ENCODE data around the gene TIFAB. TPM values are rescaled to one million over a fixed set of nuclear protein-coding genes. Genes with fewer than 3 reads are reported as not detected.

Gene TIFAB
- polyA plus RNA-seq, 1 donor = 1.4 TPM

DNA sequence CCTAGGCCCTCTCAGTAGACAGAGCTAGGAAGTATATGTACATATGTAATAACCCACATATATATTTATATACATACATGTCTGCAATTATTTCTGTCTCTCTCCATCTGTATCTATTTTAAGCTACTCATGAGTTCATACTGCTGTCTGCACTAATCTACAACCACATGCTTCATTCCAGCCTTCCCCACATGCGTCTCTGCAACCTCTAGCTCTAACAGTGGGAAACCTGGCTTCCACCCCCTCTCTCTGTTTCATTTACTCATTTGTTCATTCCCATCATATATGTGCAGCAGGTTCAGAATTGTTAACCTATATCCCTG, 28.3 kb downstream of the TIFAB start:
- no peak for DNase-seq
- Histone ChIP-seq H3K27ac (ENCODE audit: low read length) (peak overlapping the region; percentile 25), H3K9me3 (ENCODE audit: control insufficient read depth, low read depth, low read length) (peaks cover 12% of the 10 kb centered on the region), H3K27me3 (ENCODE audit: control insufficient read depth, insufficient read depth, low read length) (no peaks in the 10 kb centered on the region), H3K4me3 (ENCODE audit: low read length) (no peak overlapping the region), H3K4me1 (ENCODE audit: control insufficient read depth, insufficient read depth, low read length) (peaks cover 28% of the 10 kb centered on the region), H3K36me3 (ENCODE audit: control insufficient read depth, insufficient read depth, low read length) (no peaks in the 10 kb centered on the region)
- WGBS (ENCODE audit: insufficient coverage, low lambda C conversion rate) = 100% methylated on average over 1 of the region's 1 CpG

- Histone ChIP-seq H3K27me3 (ENCODE audit: control insufficient read depth, insufficient read depth, low read length) (no peaks in the 10 kb centered on the region), H3K4me3 (ENCODE audit: low read length) (no peak overlapping the region), H3K36me3 (ENCODE audit: control insufficient read depth, insufficient read depth, low read length) (no peaks in the 10 kb centered on the region), H3K27ac (ENCODE audit: low read length) (peak overlapping the region; percentile 25), H3K9me3 (ENCODE audit: control insufficient read depth, low read depth, low read length) (peaks cover 8% of the 10 kb centered on the region), H3K4me1 (ENCODE audit: control insufficient read depth, insufficient read depth, low read length) (peaks cover 28% of the 10 kb centered on the region)
- peak; percentile 55 to 57 for DNase-seq
- WGBS (ENCODE audit: insufficient coverage, low lambda C conversion rate) = 8% methylated on average over 2 of the region's 7 CpGs
Measured at GRCh38 chr5:135423146-135423845, 28.9 kb downstream of the TIFAB start.

GRCh38 chr5:135422419-135422818, 29.7 kb downstream of the TIFAB start:
- Histone ChIP-seq H3K27ac (ENCODE audit: low read length) (no peak overlapping the region), H3K27me3 (ENCODE audit: control insufficient read depth, insufficient read depth, low read length) (no peaks in the 10 kb centered on the region), H3K9me3 (ENCODE audit: control insufficient read depth, low read depth, low read length) (peaks cover 3% of the 10 kb centered on the region), H3K36me3 (ENCODE audit: control insufficient read depth, insufficient read depth, low read length) (no peaks in the 10 kb centered on the region), H3K4me1 (ENCODE audit: control insufficient read depth, insufficient read depth, low read length) (peaks cover 28% of the 10 kb centered on the region), H3K4me3 (ENCODE audit: low read length) (no peak overlapping the region)
- DNase-seq = no peak

GRCh38 chr5:135417083-135417482, 35.1 kb downstream of the TIFAB start:
- H3K9me3 ChIP-seq (ENCODE audit: control insufficient read depth, low read depth, low read length) = peaks cover 3% of the 10 kb centered on the region
- no peaks in the 10 kb centered on the region for H3K4me1 ChIP-seq (ENCODE audit: control insufficient read depth, insufficient read depth, low read length)
- no peaks in the 10 kb centered on the region for H3K27me3 ChIP-seq (ENCODE audit: control insufficient read depth, insufficient read depth, low read length)
- no peak overlapping the region for H3K27ac ChIP-seq (ENCODE audit: low read length)
- no peaks in the 10 kb centered on the region for H3K36me3 ChIP-seq (ENCODE audit: control insufficient read depth, insufficient read depth, low read length)
- DNase-seq = no peak
- H3K4me3 ChIP-seq (ENCODE audit: low read length) = no peak overlapping the region

- Histone ChIP-seq H3K36me3 (ENCODE audit: control insufficient read depth, insufficient read depth, low read length) (no peaks in the 10 kb centered on the region), H3K27ac (ENCODE audit: low read length) (no peak overlapping the region), H3K4me3 (ENCODE audit: low read length) (no peak overlapping the region), H3K9me3 (ENCODE audit: control insufficient read depth, low read depth, low read length) (peaks cover 10% of the 10 kb centered on the region), H3K27me3 (ENCODE audit: control insufficient read depth, insufficient read depth, low read length) (no peaks in the 10 kb centered on the region), H3K4me1 (ENCODE audit: control insufficient read depth, insufficient read depth, low read length) (peaks cover 10% of the 10 kb centered on the region)
- WGBS (ENCODE audit: insufficient coverage, low lambda C conversion rate) = no CpG with 5 or more reads among the region's 2 CpGs
- no peak for DNase-seq
Measured at GRCh38 chr5:135405082-135405481, 47.1 kb downstream of the TIFAB start.

GRCh38 chr5:135402031-135402430, 50.1 kb downstream of the TIFAB start:
- Histone ChIP-seq H3K27me3 (ENCODE audit: control insufficient read depth, insufficient read depth, low read length) (no peaks in the 10 kb centered on the region), H3K36me3 (ENCODE audit: control insufficient read depth, insufficient read depth, low read length) (no peaks in the 10 kb centered on the region), H3K27ac (ENCODE audit: low read length) (no peak overlapping the region), H3K9me3 (ENCODE audit: control insufficient read depth, low read depth, low read length) (no peaks in the 10 kb centered on the region), H3K4me3 (ENCODE audit: low read length) (no peak overlapping the region), H3K4me1 (ENCODE audit: control insufficient read depth, insufficient read depth, low read length) (peaks cover 22% of the 10 kb centered on the region)
- no peak for DNase-seq
- 88% methylated on average over 1 of the region's 2 CpGs for WGBS (ENCODE audit: insufficient coverage, low lambda C conversion rate)

DNA sequence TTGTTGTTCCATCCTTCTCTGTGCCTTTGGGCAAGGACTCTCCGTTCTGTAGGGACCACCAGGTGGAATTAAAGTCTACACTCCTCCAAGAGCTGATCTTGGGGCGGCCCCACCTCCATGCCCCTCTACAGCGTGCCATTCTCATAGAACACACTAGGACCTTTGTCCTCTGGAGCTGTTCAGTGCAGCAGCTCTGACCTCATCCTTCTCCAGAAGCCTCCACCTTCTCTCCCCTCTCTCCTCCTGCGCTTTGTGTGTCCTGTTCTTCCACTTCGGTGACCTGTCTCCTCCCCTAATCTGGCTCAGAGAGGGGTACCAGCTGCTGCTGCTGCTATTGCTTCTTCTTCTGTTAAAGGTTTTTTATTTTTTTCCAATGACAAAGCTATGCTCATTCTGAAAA, 51.3 kb downstream of the TIFAB start:
- no peaks in the 10 kb centered on the region for H3K9me3 ChIP-seq (ENCODE audit: control insufficient read depth, low read depth, low read length)
- peak overlapping the region; percentile 66 for H3K27ac ChIP-seq (ENCODE audit: low read length)
- H3K4me1 ChIP-seq (ENCODE audit: control insufficient read depth, insufficient read depth, low read length) = peaks cover 29% of the 10 kb centered on the region
- WGBS (ENCODE audit: insufficient coverage, low lambda C conversion rate) = no CpG with 5 or more reads among the region's 5 CpGs
- peaks cover 4% of the 10 kb centered on the region for H3K36me3 ChIP-seq (ENCODE audit: control insufficient read depth, insufficient read depth, low read length)
- H3K4me3 ChIP-seq (ENCODE audit: low read length) = no peak overlapping the region
- H3K27me3 ChIP-seq (ENCODE audit: control insufficient read depth, insufficient read depth, low read length) = no peaks in the 10 kb centered on the region
- DNase-seq = peak; percentile 70 to 84

DNA sequence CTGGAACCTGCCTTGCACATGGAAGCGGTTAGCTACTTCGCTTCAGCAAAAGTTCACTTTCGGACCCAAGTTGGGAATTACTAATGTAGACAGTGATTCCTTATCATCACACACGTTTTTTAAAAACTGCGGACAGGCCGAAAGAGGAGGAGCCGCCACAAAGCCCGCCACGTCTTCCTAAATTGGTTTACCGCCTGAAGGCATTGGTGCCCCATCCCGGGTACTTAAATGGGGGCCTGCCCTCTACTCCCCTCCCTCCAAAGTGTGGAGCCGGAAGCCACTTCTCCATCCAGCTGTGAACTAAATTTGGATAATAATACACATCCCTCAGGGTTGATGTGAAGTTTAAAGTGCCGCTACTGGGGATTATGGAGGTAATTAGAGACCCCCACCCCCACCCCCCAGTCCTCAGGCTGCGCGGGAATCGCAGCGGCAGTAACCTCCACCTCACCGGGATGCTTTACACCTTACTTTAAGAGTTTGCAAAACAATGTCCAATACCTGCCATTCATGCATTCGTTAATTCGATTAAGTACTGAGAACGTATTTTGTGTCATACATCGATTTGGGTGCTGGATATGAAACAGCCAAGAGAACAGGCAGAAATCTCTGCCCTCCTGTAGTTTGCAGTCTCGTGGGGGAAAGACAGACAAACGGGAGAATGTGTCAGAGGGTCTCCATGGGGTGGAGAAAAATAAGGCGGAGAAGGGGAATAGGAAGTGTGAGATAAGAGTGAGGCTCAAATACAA, 52.2 kb downstream of the TIFAB start:
- no peak for DNase-seq
- H3K27me3 ChIP-seq (ENCODE audit: control insufficient read depth, insufficient read depth, low read length) = no peaks in the 10 kb centered on the region
- peaks cover 38% of the 10 kb centered on the region for H3K4me1 ChIP-seq (ENCODE audit: control insufficient read depth, insufficient read depth, low read length)
- peak overlapping the region; percentile 85 for H3K27ac ChIP-seq (ENCODE audit: low read length)
- H3K36me3 ChIP-seq (ENCODE audit: control insufficient read depth, insufficient read depth, low read length) = peaks cover 4% of the 10 kb centered on the region
- WGBS (ENCODE audit: insufficient coverage, low lambda C conversion rate) = 80% methylated on average over 2 of the region's 25 CpGs
- no peaks in the 10 kb centered on the region for H3K9me3 ChIP-seq (ENCODE audit: control insufficient read depth, low read depth, low read length)
- peak overlapping the region; percentile 66 for H3K4me3 ChIP-seq (ENCODE audit: low read length)

GRCh38 chr5:135398855-135399793, 53.0 kb downstream of the TIFAB start, which contains the start of gene MACROH2A1:
Gene MACROH2A1 (minus strand): TSS chr5:135399231. CDS start chr5:135389093, 10,138 bp downstream.
- H3K9me3 ChIP-seq (ENCODE audit: control insufficient read depth, low read depth, low read length) = no peaks in the 10 kb centered on the region
- peaks cover 4% of the 10 kb centered on the region for H3K36me3 ChIP-seq (ENCODE audit: control insufficient read depth, insufficient read depth, low read length)
- H3K4me1 ChIP-seq (ENCODE audit: control insufficient read depth, insufficient read depth, low read length) = peaks cover 46% of the 10 kb centered on the region
- peak within 1 kb of the TSS; percentile 85 for H3K4me3 ChIP-seq (ENCODE audit: low read length)
- no peaks in the 10 kb centered on the region for H3K27me3 ChIP-seq (ENCODE audit: control insufficient read depth, insufficient read depth, low read length)
- H3K27ac ChIP-seq (ENCODE audit: low read length) = peak within 1 kb of the TSS; percentile 95
- WGBS (ENCODE audit: insufficient coverage, low lambda C conversion rate) = no CpG with 5 or more reads among the region's 109 CpGs
- DNase-seq = peak; percentile 80 to 92

DNA sequence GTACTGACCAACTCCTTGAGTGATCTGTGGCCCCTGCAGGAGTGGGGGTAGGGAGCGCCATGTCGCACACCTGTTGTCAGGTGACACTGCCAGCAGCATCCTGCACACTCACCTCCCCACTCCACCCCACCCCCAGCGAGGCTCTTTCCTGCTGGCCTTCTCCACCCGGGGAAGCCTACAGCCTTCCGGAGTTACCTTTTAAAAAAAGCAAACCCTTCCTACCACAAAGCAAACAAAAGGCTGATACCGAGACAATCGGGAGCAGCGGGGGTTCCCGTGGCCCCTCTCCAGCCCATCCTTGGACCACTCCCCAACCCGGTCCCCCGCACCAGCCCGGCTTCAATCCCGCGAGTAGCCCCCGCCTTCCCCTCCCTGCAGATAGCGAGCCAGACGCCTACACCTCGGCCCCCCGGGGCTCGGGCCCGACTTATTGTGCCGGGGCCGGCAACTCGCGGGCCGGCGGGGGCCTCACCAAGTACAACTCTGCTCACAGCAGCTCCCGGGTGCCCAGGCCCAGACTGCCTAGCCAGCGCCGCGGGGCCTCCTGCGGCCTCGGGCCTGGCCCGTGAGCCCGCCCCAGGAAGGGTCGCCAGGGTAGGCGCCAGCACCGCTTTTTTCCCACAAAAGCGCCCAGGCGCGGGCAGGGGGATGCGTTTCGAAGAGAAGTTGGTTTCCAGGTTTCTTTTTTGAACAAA, 53.8 kb downstream of the TIFAB start:
- H3K9me3 ChIP-seq (ENCODE audit: control insufficient read depth, low read depth, low read length) = no peaks in the 10 kb centered on the region
- no CpG with 5 or more reads among the region's 43 CpGs for WGBS (ENCODE audit: insufficient coverage, low lambda C conversion rate)
- peak overlapping the region; percentile 95 for H3K27ac ChIP-seq (ENCODE audit: low read length)
- H3K4me3 ChIP-seq (ENCODE audit: low read length) = peak overlapping the region; percentile 85
- peaks cover 4% of the 10 kb centered on the region for H3K36me3 ChIP-seq (ENCODE audit: control insufficient read depth, insufficient read depth, low read length)
- H3K27me3 ChIP-seq (ENCODE audit: control insufficient read depth, insufficient read depth, low read length) = no peaks in the 10 kb centered on the region
- peak; percentile 76 to 88 for DNase-seq
- H3K4me1 ChIP-seq (ENCODE audit: control insufficient read depth, insufficient read depth, low read length) = peaks cover 50% of the 10 kb centered on the region

Measured in large intestine (tissue), 3 donors.